ENCODE results near the gene AP4M1. TPM values are rescaled to one million over a fixed set of nuclear protein-coding genes. Genes with fewer than 3 reads are reported as not detected.

The AP4M1 gene
- total and polyA plus RNA-seq, 9 of the 15 experiments (the other 6 are each of a cell fraction or from before 2014, with no cell fraction given) = 1.3 to 30.9 (median 14.1) TPM

DNA sequence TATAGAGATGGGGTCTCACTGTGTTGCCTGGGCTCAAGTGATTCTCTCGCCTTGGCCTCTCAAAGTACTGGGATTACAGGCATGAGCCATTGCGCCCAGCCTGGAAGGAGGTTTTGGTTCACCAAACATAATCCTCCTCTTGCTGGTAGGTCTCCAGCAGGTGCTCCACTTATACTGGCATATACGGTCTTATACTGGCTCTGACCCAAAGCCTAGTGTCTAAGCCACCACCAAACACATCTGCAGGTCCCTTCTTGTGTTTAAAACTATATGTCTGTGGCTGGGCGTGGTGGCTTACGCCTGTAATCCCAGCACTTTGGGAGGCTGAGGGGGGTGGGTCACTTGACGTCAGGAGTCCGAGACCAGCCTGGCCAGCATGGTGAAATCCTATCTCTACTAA is 30.7 kb downstream of the AP4M1 start (continued):
- TF ChIP-seq, protein P1, sequence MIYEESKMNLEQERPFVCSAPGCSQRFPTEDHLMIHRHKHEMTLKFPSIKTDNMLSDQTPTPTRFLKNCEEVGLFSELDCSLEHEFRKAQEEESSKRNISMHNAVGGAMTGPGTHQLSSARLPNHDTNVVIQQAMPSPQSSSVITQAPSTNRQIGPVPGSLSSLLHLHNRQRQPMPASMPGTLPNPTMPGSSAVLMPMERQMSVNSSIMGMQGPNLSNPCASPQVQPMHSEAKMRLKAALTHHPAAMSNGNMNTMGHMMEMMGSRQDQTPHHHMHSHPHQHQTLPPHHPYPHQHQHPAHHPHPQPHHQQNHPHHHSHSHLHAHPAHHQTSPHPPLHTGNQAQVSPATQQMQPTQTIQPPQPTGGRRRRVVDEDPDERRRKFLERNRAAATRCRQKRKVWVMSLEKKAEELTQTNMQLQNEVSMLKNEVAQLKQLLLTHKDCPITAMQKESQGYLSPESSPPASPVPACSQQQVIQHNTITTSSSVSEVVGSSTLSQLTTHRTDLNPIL (CRISPR knock-in tag; IDR thresholded peaks at IDR 0.05) = no peak

DNA sequence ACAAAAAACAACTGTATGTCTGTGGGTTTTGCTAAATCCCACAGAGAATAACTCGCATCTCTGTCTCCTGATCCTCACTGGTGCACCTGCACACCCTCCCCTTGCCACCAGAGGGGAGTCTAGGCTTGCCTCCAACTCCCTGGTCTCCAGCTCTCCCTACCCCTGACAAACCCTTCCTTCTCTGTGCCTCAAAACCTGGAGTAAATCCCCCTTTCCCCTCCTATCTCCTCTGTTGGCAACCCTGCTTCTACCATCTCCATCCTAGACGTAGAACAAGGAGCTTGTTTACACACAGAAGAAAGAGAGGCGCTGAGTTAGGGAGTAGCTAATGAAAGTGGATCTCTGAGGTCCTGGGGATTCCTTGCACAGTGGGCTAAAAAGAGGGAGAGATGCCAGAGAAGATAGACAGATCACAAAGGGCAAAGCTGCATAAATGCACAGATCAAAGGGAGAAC is 31.3 kb downstream of the AP4M1 start:
- Histone ChIP-seq H3K9me3 (replicated peaks; ENCODE audit: control insufficient read depth, insufficient read depth, low read depth, low read length) (no peaks in the 10 kb centered on the region), H3K27ac (ENCODE audit: extremely low read depth, low read depth, low read length) (no peak overlapping the region), H3K4me3 (no peak overlapping the region), H3K27me3 (ENCODE audit: control insufficient read depth in 2 of 2, insufficient read depth in 2 of 2, low read length in 2 of 2) (no peaks in the 10 kb centered on the region; a peak in 2 of 5 replicates), H3K9me1 (ENCODE audit: control insufficient read depth, insufficient read depth, low read length) (no peaks in the 10 kb centered on the region), H2AFZ (ENCODE audit: low read depth, low read length) (peak overlapping the region; percentile 61), H4K20me1 (replicated peaks; ENCODE audit: control insufficient read depth, insufficient read depth, low read length) (no peaks in the 10 kb centered on the region), H3K4me2 (ENCODE audit: insufficient read depth, low read length) (peak overlapping the region; percentile 47), H3K36me3 (ENCODE audit: control insufficient read depth, insufficient read depth, low read length) (no peaks in the 10 kb centered on the region), H3K4me1 (replicated peaks in 1 of 2; ENCODE audit: control insufficient read depth in 2 of 2, insufficient read depth in 2 of 2, low read length in 2 of 2) (peaks cover 10% of the 10 kb centered on the region in 2 experiments), H3K79me2 (ENCODE audit: control insufficient read depth, insufficient read depth, low read length) (peaks cover 3% of the 10 kb centered on the region; the same call in 2 of the 3 replicates), H3K9ac (ENCODE audit: insufficient read depth in 1 of 2, low read depth in 2 of 2, low read length in 2 of 2) (no peak overlapping the region; a peak in 1 of 4 replicates)
- peak; percentile 93 for ATAC-seq
- in situ Hi-C loops (cut with MboI) = loop anchor here (5.0 kb wide), 2 partner anchors 80 to 215 kb away; no protein-coding TSS in a partner anchor
- intact Hi-C loops (cut with micrococcal nuclease) = loop anchor here (1.0 to 2.0 kb wide), 4 partner anchors 56 to 274 kb away; no protein-coding TSS in a partner anchor
- peak; percentile 93 for FAIRE-seq
- POLR2A ChIA-PET = interaction anchor here (0.7 to 3.8 kb wide), 10 partner anchors 9 to 297 kb away, joined by 3 to 13 read pairs (median 3); partner anchors contain the start of genes GPC2, LAMTOR4 and MEPCE
- WGBS (ENCODE audit: insufficient coverage, low coverage, missing lambda C conversion rate) = 4% methylated on average over 3 of the region's 3 CpGs
- DNase-seq (ENCODE audit: extremely low read depth in 1 of 4, low spot score in 3 of 4) = peak; percentile 76 to 87 (median 84)
- CTCF ChIA-PET (ENCODE audit: low intra/inter-chr PET ratio) = interaction anchor here (0.6 to 4.8 kb wide), 8 partner anchors 44 to 351 kb away, joined by 3 to 54 read pairs (median 4); partner anchors contain the start of genes COPS6 and NYAP1
- BruUV-seq (replicated peaks) = no TSS peak
- TF ChIP-seq, protein P2, sequence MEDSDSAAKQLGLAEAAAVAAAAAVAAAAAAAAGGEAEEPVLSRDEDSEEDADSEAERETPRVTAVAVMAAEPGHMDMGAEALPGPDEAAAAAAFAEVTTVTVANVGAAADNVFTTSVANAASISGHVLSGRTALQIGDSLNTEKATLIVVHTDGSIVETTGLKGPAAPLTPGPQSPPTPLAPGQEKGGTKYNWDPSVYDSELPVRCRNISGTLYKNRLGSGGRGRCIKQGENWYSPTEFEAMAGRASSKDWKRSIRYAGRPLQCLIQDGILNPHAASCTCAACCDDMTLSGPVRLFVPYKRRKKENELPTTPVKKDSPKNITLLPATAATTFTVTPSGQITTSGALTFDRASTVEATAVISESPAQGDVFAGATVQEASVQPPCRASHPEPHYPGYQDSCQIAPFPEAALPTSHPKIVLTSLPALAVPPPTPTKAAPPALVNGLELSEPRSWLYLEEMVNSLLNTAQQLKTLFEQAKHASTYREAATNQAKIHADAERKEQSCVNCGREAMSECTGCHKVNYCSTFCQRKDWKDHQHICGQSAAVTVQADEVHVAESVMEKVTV (CRISPR knock-in tag; IDR thresholded peaks at IDR 0.05) = peak; percentile 98
- TF ChIP-seq, protein P3, sequence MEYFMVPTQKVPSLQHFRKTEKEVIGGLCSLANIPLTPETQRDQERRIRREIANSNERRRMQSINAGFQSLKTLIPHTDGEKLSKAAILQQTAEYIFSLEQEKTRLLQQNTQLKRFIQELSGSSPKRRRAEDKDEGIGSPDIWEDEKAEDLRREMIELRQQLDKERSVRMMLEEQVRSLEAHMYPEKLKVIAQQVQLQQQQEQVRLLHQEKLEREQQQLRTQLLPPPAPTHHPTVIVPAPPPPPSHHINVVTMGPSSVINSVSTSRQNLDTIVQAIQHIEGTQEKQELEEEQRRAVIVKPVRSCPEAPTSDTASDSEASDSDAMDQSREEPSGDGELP (CRISPR knock-in tag; IDR thresholded peaks at IDR 0.05; ENCODE audit: borderline replicate concordance) = peak; percentile 34; the same call in 1 of the 2 replicates
- TF ChIP-seq JUN (IDR thresholded peaks at IDR 0.05; ENCODE audit: borderline replicate concordance, low read depth, low read length) = 0 out of 2 replicates have a peak, but pooled peaks have one; percentile 33
- no peak for TF ChIP-seq JUN (CRISPR knock-in tag; IDR thresholded peaks at IDR 0.05; ENCODE audit: borderline replicate concordance)
- TF ChIP-seq L3MBTL2 (IDR thresholded peaks at IDR 0.05) = no peak
- TF ChIP-seq, protein P4, sequence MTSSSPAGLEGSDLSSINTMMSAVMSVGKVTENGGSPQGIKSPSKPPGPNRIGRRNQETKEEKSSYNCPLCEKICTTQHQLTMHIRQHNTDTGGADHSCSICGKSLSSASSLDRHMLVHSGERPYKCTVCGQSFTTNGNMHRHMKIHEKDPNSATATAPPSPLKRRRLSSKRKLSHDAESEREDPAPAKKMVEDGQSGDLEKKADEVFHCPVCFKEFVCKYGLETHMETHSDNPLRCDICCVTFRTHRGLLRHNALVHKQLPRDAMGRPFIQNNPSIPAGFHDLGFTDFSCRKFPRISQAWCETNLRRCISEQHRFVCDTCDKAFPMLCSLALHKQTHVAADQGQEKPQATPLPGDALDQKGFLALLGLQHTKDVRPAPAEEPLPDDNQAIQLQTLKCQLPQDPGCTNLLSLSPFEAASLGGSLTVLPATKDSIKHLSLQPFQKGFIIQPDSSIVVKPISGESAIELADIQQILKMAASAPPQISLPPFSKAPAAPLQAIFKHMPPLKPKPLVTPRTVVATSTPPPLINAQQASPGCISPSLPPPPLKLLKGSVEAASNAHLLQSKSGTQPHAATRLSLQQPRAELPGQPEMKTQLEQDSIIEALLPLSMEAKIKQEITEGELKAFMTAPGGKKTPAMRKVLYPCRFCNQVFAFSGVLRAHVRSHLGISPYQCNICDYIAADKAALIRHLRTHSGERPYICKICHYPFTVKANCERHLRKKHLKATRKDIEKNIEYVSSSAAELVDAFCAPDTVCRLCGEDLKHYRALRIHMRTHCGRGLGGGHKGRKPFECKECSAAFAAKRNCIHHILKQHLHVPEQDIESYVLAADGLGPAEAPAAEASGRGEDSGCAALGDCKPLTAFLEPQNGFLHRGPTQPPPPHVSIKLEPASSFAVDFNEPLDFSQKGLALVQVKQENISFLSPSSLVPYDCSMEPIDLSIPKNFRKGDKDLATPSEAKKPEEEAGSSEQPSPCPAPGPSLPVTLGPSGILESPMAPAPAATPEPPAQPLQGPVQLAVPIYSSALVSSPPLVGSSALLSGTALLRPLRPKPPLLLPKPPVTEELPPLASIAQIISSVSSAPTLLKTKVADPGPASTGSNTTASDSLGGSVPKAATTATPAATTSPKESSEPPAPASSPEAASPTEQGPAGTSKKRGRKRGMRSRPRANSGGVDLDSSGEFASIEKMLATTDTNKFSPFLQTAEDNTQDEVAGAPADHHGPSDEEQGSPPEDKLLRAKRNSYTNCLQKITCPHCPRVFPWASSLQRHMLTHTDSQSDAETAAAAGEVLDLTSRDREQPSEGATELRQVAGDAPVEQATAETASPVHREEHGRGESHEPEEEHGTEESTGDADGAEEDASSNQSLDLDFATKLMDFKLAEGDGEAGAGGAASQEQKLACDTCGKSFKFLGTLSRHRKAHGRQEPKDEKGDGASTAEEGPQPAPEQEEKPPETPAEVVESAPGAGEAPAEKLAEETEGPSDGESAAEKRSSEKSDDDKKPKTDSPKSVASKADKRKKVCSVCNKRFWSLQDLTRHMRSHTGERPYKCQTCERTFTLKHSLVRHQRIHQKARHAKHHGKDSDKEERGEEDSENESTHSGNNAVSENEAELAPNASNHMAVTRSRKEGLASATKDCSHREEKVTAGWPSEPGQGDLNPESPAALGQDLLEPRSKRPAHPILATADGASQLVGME (CRISPR knock-in tag; IDR thresholded peaks at IDR 0.05) = 0 out of 2 replicates have a peak, but pooled peaks have one; percentile 43
- TF ChIP-seq ARHGAP35 (IDR thresholded peaks at IDR 0.05; ENCODE audit: partially characterized antibody) = no peak
- no peak for TF ChIP-seq PTRF (tag; IDR thresholded peaks at IDR 0.05)

Measured in K562 (cell line).